GM11168 (cell line): ENCODE measurements around the gene CSHL1.

Source experiments
- in situ Hi-C: fragments of 300-500 bp; cut with MboI; formaldehyde crosslinking; loops from one replicate; pipeline ENCODE4 v1.12.0; 2022; ENCODE audit warnings: low sequenced_read_pairs; ENCODE audit not compliant: unreplicated experiment

Gene CSHL1

DNA sequence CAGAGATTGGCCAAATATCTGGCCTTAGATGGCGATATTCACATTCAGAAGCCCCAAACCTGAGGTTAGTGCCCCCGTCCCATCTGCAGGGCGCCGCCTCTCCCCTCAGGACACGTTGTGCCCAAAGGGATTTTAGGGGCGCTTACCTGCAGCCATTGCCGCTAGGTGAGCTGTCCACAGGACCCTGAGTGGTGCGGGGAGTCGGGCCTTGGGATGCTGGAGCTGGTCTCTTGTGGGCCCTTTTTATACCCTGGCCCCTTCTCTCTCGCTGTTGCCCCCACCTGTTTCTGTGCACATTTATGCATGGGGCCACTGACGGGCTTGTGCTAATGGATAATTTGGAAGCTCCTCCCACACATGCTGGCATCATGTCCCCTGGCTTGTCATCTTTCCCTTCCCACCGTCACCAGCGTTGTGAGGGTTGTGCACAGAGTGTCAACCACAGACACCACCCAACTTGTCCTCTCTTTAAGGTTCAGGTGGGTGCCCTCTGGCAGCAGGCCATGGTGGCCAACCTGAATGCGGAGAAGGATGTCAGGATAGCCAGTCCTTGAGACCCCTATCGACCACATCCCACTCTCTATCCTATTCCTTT lies at the start of gene CSHL1:
TSS of gene CSHL1 (minus strand) at position 218 of the 595 bp plus-strand sequence. CDS start at position 156, 62 bp downstream.
- in situ Hi-C loops: no loop called here

DNA sequence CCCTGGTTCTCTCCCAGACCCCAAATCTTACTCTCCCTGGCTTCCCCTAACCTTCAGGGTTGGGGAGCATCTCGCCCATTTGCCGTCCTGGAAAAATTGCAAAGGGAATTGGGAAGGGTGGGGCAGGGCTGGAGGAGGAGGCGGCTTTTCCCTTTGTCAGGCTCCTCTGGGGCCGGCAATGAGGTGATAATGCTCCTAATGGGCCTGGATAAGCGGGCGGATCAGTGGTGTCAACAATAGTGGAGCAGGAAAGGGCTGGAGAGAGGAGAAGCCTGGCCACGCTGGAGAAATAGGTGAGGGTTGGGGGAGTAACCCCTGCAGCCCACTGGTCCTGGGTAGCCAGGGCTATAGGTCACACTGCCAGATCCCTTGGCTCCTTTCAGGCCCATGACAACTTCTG lies 49.4 kb upstream of the CSHL1 start:
- in situ Hi-C loops: no loop called here

DNA sequence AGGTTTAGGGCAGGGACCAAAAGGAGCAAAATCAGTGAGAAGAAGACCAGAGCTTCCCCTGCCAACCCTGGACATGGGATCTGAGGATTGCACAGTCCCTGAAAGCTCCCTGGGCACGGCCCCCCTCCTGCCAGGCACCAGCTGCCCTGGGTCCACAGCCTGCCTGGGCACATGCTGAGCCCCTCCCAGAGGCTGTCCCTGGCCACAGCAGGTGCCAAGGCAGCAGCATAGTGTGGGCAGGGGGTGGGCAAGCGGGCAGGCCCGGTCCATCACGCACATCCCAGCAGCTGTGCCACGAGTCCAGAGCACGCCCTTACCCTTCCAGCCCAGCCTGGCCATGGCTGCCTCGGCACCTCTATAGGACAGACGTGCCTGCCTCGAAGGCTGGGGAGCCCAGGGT lies 48.9 kb upstream of the CSHL1 start:
- in situ Hi-C loops: no loop called here

DNA sequence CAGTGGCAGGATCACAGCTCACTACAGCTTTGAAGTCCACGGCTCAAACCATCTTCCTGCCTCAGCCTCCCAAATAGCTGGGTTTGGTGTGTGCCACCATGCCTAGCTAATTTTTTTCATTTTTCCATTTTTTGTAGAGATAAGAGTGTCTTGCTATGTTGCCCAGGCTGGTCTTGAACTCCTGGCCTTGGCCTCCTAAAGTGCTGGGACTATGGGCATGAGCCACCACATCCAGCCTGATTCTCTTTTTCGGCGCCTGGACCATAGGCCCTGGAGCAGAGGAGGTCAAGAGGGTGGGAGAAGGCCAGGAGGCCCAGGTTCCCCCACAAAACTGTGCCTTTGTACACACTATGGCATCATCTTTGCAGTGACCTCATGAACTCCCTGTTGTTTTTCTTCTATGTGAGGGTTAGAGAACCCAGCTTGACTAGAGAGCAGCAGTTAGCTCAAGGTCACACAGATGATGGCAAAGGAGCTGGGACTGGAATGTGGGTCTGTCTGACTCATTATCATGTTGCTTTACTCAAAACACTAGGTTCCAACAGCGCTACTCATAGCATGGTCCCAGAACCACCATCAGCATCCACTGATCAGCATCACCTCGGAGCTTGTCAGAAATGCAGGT lies 45.4 kb upstream of the CSHL1 start:
- in situ Hi-C loops: no loop called here

DNA sequence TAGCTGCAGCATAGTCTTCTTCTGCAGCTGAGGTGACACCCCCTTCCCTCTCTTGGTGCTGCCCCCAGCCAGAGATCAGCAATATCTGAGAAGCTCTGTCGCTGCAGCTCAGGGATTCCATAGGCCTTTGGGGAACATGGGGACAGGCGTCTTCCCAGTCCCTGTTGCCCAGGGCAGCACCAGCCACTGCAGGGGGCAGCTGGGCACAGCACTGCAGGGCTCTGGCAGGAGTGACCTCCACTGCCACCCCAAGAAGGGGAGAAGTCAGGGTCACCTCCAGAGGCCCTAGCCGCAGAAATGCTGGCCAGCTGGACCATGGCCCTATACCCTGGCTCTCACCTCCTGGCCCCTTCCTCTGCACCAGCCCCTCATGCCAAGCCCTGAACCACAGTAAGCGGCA lies 44.7 kb upstream of the CSHL1 start:
- in situ Hi-C loops: no loop called here

DNA sequence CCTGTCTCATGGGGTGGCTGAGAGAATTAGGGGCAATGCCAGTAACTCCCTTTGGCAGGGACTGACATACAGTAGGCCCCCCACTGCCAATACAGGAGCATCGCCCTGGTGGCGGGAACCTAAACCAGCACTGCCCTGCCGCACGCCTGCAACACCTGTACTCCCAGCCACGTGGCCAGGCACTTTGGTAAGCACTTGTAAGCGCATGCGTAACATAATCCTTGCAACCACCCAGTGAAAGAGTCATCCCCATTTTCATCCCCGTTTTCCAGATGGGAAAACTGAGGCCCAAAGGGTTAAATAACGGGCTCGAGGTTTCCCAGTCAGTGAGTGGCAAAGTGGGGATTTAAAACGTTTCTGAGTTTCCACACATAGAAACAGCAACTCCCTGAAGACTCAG lies 44.2 kb upstream of the CSHL1 start:
- in situ Hi-C loops: no loop called here

DNA sequence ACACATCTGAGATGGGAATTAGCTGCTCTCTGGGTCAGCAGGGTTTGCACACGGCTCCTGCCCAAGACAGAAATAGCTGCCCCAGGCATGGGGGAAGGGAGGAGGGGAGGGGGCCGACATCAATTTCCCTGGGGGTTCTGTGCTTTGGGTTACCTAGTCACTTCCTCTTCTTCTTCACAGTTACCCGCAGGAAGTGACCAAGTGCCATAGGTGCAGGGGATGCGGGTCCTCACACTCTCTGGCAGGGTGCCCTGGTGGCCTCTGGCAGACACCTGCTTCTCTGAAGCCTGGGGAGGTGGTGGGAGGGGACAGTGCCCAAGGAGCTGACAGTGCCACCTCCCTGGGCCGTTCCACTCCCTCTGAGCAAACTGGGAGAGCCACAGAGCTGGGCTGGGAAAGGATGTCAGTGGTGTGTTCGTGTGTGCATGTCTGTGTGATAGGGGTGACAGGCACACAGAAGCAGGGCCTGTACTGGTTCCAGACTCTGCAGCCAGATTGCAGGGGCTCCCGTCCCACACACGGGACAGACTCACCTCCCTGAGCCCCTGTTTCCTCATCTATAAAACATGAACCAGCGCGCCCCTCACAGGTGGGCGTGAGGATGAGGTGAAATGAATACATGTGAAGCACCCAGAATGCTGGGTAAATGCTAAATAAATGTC lies 43.5 kb upstream of the CSHL1 start:
- in situ Hi-C loops: no loop called here

DNA sequence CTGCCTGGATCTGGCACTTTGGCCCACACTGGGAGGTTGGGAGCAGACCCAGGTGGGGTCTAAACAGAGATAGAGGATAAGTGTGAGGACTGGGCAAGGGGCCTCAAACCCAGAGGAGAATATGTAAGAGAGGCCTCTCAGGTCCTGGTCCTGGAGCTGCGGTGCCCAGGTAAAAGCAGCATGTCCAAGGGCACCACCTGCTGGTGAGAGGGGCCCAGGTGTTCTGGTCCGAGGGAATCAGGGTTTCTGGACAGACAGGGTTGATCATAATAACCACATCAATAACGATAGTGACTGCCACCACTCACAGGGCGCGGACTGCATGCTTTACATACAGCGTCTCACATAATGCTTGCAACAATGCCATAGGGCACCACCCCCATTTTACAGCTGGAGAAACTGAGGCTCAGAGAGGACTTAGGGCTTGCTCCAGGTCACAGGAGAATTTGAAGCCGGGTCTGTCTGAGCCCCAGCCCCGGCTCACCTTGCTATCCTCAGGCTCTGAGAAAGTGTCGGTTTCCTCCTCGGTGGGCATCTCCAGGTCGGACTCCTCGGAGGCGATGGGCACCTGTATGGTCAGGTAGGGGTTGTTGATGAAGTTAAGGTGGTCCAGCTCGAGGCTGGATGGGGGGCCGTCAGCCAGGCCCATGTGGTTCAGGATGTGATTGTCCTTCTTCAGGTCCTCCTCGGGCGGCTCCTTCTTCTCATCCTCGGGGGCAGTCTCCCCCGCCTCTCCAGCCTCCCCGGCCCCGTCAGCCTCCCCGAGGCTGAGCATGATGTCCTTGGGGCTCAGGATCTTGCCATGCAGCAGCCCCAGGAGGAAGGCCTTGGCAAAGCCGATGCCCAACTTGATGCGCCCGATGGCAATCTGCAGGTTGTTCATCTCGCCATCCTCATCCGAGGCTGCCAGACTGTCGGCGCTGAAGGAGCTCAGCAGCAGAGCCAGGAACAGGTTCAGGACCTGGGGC lies 40.2 kb upstream of the CSHL1 start:
- in situ Hi-C loops: no loop called here

DNA sequence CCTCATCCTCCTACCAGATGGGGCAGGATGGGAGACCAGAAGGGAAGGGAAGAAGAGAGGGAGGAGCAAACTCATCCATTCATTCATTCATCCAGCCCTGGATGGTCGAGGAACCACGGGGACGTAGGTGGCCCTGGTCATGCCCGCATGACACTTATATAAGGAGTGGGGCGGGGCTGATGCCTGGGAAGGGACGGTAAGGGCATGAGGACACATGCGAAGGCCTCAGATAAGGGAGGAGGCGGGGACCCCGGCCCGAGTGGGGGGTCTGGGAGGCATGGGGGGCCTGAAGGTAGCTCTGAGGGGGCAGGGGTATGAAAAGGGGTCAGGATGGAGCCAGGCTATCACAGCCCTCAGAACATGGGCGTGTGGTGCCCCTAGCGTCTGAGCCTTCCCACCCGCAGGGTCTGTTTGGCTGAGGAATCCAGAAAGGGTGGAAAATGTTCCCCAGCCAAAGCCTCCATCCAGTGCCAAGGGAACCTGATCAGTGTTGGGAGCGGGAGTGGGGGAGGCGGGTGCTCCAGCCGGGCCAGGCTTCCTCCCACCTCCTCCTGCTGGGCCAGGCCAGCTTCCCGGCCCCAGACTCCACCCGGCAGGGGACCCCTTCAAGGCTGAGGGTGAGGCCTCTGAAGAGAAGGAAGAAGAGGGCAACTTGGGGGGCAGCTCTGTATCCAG lies 38.7 kb upstream of the CSHL1 start:
- in situ Hi-C loops: loop anchor here (25.0 kb wide), 1 partner anchor 188 kb away; the partner anchor contains the start of gene ERN1

DNA sequence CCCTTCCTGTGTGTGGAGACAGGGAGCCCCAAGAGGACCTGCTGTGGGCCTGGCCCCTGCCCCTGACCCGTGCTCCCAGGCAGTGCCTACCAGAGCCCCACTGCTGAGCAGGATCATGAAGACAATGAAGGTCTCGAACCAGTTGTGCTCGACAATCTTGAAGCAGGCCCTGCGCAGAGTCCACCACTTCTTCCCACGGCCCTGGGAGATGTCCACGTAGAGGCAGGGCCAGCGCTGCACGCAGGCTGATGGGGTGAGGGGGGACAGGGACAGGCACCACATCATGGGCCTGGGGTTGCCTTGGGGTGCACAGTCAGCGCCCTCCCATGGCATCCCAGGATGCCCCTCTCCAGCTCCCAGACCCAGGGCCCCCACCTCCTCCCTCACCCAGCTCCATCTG lies 37.5 kb upstream of the CSHL1 start:
- in situ Hi-C loops: loop anchor here (25.0 kb wide), 1 partner anchor 189 kb away; the partner anchor contains the start of gene ERN1

DNA sequence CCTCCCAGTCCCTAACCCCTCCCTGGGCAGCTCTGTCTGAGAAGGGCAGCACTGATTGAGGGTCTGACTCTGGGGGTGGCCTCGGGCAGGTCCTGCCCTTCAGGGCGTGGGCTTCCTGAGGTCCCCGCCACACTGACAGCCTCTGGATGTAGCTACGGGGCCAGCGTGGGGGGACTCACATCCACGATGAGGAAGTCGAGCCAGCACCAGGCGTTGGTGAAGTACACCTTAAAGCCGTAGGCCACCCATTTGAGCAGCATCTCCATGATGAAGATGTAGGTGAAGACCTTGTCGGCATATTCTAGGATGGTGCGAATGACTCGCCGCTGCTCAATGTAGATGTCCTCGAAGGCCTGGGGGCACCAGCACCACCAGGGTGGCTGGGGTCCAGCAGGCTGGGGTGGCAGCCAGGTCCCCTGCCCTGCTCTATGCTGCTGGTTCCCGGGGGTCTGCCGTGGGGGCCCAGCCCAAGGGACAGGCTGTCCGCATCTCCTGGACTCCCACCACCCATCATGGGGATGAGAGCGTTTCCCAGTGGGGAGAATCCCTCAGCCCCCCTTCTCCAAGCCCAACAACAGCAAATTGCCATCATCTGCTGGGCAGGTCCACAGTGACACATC lies 36.8 kb upstream of the CSHL1 start:
- in situ Hi-C loops: loop anchor here (25.0 kb wide), 1 partner anchor 189 kb away; the partner anchor contains the start of gene ERN1

DNA sequence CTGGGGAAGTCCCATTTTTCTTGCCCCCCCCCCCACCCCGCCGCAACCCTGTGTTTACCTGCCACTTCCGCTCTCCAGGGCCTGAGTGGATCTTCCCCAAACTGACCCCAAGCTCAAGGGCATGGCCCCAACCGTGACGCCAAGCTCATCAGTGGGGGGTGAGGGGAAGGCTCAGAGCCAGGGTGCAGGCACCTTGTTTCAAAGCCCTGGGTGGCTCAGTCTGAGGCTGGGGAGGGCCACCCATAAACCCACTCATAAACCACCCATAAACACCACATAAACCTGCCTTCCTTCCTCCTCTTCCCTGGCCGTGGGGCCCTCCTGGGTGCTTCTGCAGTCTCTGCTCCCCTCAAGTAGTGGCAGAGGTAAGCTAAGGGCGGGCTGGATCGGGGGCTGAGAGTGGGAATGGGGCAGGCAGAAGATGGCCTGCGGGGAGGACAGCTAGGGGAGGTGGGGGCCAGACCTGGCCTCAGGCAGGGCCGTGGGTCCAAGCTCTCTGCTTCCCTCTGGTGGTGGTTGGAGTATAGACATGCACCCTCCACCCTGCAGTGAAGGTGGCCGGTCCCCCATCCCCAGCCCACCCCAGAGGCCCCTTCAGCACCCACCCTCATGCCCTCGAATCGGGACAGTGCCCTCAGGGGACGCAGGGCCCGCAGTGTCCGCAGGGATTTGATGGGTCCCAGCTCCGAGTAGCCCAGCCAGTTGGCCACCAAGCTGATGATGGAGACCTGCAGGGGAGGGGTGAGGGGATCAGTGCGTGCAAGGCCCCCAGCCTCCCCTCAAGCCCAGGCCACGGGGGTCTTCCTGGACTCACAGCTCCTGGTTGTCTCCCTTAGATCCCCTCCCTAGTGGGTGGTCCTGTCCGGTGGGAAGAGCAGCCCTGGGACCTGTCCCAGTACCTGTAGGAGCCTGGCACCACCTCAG lies 35.6 kb upstream of the CSHL1 start:
- in situ Hi-C loops: loop anchor here (25.0 kb wide), 1 partner anchor 191 kb away; the partner anchor contains the start of gene ERN1

DNA sequence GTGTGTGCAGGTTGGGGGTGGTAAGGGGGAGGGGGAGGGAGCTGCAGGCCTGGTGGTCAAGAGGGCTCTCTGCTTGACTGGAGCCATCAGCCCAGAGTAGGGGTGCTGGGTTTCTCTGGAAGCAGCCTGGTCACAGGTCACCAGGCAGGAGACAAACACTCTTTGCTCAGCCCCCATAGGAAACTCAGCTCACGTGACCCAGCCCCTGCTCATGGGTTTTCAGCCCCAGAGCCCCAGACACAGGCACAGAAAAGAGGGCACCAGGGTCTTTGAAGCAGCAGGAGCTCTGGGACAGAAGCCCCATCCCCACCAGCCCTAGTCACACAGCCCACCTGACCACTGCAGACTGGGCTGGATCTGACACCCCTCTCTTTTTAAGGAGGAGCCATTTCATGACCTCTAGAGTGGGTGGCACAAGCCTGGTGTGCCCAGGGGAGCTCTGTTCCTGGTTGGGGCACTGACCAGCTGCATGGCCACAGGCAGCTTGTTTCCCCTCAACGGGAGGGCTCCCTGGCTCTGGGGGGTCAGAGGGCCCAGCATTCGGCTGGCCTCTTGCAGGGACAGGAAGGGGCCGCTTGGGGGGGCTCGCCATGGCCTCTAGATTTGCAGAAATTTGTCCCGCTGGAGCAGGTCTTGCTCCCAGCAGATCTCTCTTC lies 34.9 kb upstream of the CSHL1 start:
- in situ Hi-C loops: loop anchor here (25.0 kb wide), 1 partner anchor 191 kb away; the partner anchor contains the start of gene ERN1

DNA sequence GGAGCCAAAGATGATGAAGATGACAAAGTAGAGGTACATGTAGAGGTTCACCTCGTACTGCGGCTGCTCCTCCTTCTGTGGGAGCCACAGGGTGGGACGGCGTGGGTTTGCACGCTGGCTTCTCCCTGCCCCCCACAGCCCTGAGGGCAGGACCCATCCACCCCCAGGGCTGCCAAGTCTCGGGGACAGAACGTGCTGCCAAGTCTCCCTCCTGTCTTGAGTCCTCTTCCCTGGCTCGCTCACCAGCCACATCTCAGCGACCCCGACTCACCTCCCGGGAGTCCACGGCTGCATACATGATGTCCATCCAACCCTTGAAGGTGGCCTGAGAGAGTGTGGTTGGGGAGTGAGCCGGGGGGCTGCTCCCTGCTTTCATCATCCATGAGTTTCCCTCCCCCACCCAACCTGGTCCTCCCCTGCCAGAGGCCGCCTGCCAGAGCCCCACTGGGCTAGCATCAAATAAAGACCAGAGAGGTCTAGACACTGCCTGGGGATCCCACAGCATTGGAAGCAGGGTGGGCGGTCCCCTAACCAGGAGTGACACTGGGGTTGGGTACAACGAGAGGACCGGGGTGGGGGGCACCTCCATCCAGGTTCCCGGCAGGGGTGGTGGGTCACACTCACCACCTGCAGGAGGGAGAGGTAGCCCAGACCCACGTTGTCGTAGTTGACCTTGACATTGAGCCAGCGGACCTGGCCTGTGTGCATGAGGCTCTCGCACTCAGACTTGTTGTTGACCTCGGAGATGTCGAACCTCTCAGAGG lies 33.9 kb upstream of the CSHL1 start:
- in situ Hi-C loops: loop anchor here (25.0 kb wide), 1 partner anchor 192 kb away; the partner anchor contains the start of gene ERN1

DNA sequence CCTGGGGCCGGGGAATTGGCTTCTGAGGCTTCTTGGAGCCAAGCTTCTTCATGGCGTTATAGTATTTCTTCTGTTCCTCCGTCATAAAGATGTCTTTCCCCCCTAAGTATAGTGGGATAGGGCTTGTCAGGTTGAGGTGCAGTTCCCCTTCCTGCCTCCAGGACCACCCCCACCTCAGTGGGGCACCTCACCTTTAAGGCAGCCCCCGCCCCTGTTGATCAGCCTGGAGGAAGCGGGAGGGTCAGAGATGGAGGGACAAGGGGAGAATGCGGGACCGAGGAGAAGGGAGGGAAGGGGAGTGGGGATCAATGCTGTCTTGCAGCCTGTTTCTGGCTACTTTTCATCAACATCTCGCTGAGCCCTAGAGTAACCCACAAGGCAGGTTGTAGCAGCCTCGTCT lies 32.7 kb upstream of the CSHL1 start:
- in situ Hi-C loops: loop anchor here (25.0 kb wide), 1 partner anchor 194 kb away; the partner anchor contains the start of gene ERN1

DNA sequence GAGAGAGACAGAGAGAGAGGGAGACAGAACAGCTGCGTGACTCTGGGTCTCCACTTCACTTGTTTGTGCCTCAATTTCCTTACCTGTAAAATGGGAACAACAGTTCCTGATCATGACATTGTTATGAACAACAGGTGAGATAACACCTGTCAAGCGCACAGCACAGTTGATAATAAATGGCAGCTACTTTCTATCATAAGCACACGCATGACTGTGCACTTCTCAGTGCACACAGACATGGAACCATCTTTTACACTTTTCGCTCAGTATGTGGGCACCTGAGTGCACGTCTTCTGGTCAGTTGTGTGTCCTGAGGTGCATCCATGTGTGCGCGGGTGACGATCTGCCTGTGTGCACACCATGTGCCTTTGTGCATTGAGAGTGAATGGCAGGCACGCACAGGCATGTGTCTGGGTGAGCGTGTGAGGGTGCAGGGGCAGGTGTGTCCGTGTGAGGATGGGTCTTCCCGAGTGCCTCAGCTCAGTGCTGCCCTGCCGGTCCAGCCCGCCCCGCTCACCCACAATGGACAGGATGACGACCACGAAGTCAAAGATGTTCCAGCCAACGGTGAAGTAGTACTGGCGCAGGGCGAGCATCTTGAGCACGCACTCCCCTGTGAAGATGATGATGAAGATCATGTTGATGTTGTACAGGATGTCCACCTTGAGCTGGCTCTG lies 31.4 kb upstream of the CSHL1 start:
- in situ Hi-C loops: loop anchor here (25.0 kb wide), 1 partner anchor 195 kb away; the partner anchor contains the start of gene ERN1
